Activated T-cell treated with anti-CD3 and anti-CD28 coated beads, Interleukin-2, amount 50 U/mL, for 1 hour (primary cell): ENCODE data around the gene NDUFA3.

Experiments used
- DNase-seq: peaks from one replicate; pipeline ENCODE4 v3.0.0-alpha.2; 2020

NDUFA3 gene

GRCh38 chr19:54141356-54141755, 38.7 kb downstream of the NDUFA3 start:
- no peak for DNase-seq

GRCh38 chr19:54142166-54142780, 39.6 kb downstream of the NDUFA3 start:
- DNase-seq, result no peak

GRCh38 chr19:54145541-54146158, 43.0 kb downstream of the NDUFA3 start:
- no peak for DNase-seq

- no peak for DNase-seq
These were observed 45.0 kb downstream of the NDUFA3 start for GRCh38 chr19:54147676-54148075.

DNA sequence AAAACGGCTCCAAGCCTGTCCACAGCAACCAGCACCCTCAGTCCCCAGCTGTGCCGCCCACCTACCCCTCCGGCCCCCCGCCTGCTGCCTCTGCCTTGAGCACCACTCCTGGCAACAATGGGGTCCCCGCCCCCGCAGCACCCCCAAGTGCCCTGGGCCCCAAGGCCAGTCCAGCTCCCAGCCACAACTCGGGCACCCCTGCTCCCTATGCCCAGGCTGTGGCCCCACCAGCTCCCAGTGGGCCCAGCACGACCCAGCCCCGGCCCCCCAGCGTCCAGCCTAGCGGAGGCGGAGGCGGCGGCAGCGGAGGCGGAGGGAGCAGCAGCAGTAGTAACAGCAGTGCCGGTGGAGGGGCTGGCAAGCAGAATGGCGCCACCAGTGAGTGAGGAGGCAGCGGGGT, 45.5 kb downstream of the NDUFA3 start:
- no peak for DNase-seq

DNA sequence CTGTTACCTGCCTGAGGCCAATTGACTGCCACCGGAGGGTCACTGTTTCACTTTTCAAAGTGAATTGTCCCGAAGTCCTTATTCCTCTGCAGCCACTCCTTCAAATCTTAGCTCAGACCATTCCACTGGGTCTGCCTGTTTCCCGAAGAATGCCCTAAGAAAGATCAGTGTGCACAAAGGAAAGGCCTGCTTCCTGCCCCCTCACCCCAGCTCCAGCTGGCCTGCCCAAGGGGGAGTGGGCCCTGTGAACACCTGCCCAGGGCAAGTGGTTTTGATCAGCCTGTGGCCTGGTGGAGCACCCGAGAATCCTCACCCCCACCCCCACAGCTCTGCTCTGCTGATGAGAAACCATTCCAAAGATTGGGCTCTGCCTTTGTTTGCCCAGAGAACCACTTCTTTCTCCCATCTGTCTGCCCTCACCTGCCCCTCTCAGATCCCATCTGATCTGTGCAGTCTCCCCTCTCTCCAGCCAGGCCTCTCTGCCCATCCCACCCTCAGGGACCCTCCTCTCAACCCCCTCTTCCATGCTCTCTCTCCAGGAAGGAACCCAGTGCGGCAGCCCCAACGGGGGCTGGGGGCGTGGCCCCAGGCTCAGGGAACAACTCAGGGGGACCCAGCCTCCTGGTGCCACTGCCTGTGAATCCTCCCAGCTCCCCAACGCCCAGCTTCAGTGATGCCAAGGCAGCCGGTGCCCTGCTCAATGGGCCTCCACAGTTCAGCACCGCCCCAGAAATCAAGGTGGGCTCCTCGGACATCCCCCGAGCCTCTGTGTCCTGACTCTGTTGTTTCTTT, 46.6 kb downstream of the NDUFA3 start:
- no peak for DNase-seq

- no peak for DNase-seq
These were observed 48.8 kb downstream of the NDUFA3 start for GRCh38 chr19:54151362-54152035.

DNA sequence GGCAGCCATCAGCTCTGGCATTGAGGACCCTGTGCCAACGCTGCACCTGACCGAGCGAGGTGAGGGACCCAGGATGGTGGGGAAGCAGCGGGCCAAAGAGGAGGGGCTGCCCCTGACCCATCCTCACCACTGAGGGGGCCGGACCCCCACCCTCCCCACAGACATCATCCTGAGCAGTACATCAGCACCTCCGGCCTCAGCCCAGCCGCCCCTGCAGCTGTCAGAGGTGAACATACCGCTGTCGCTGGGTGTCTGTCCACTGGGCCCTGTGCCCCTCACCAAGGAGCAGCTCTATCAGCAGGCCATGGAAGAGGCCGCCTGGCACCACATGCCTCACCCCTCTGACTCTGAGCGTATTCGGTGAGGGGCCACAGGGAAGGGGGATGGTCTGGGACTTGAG, 49.6 kb downstream of the NDUFA3 start:
- DNase-seq, result no peak

- DNase-seq, result no peak
These were observed 50.3 kb downstream of the NDUFA3 start for GRCh38 chr19:54152878-54153524.

- no peak for DNase-seq
These were observed 51.2 kb downstream of the NDUFA3 start for GRCh38 chr19:54153731-54154326.

GRCh38 chr19:54154603-54155345, 52.1 kb downstream of the NDUFA3 start:
- peak; percentile 41 for DNase-seq

DNA sequence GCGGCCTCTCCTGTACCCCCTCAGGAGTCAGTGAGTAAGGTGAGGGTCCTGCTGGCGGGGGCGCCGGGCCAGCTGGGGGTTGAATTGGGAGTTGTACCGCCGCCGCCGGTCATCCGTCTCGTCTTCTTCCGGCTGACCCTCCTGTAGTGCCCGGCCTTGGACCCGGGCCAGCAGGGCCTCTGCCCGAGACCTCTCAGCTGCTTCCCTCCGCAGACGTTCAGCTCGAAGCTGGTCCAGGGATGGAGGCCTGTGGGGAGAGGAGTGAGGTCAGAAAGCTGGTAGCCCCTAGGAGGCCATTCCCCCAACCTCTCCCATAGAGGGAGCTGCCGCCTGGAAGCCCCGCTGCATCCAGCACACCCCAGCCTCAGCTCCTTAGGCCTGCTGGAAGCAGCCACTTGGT, 53.0 kb downstream of the NDUFA3 start:
- no peak for DNase-seq

DNA sequence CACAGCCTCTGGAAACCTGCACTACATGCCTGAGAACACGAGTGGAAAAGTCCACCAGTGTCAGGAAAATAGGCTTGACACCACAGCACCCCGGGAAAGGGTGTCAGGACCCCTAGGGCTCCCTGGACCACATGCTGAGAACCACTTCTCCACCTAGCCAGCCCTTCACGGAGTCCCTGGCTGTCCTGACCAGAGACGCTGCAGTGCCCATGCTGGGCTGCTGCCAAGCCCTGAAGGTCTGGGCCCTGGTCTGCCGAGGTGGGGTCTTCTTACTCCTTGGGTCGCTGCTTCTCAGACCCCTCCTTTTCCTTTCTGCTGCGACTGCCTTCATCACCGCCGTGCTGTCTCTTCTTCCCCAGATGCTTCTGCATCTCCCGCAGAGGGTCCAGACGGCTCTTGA, 53.8 kb downstream of the NDUFA3 start:
- no peak for DNase-seq

GRCh38 chr19:54156953-54157352, 54.3 kb downstream of the NDUFA3 start:
- DNase-seq, result no peak
